IPS DF 6.9 (cell line): ENCODE data around the gene AOAH.
"Not testable (repeated sequence)": the region's sequence is repeated elsewhere in the genome, so short reads cannot be mapped to it uniquely, and the experiment has no call there.

ENCODE experiments used
- DNase-seq: peaks from one replicate; pipeline ENCODE4 v3.0.0-alpha.2; 2013; ENCODE audit warnings: low read depth, low spot score
- H3K27ac ChIP-seq: one replicate; pipeline ENCODE4 v1.5.1; 2013; ENCODE audit warnings: low read length, control low read depth
- H3K27me3 ChIP-seq: 2 replicates; pipeline ENCODE4 v1.6.1; 2013; ENCODE audit warnings: mild to moderate bottlenecking, low read length; ENCODE audit not compliant: control insufficient read depth, insufficient read depth
- H3K36me3 ChIP-seq: 2 replicates; pipeline ENCODE4 v1.6.1; 2013; ENCODE audit warnings: low read length; ENCODE audit not compliant: control insufficient read depth, insufficient read depth
- H3K4me1 ChIP-seq: 2 replicates; pipeline ENCODE4 v1.6.1; 2013; ENCODE audit warnings: low read length; ENCODE audit not compliant: control insufficient read depth, insufficient read depth
- H3K4me3 ChIP-seq: 2 replicates; pipeline ENCODE4 v1.5.1; 2013; ENCODE audit warnings: mild to moderate bottlenecking, low read length
- H3K9me3 ChIP-seq: 2 replicates; pipeline ENCODE4 v1.6.1; 2013; ENCODE audit warnings: low read length, inconsistent platforms; ENCODE audit not compliant: control insufficient read depth, insufficient read depth
- WGBS: extraction: QIAGEN DNeasy Blood & Tissue Kit; methylation state at CpG from one replicate; pipeline ENCODE4 v1.1.7; 2013; ENCODE audit warnings: mixed read lengths, missing lambda C conversion rate; ENCODE audit not compliant: insufficient read length, insufficient coverage; 5-methylcytosine and 5-hydroxymethylcytosine counted together

AOAH gene

GRCh38 chr7:36723291-36723690, 1.0 kb downstream of the AOAH start:
- no peaks in the 10 kb centered on the region for H3K9me3 ChIP-seq
- WGBS = no CpG with 5 or more reads among the region's 4 CpGs
- no peaks in the 10 kb centered on the region for H3K36me3 ChIP-seq
- DNase-seq = no peak
- H3K27me3 ChIP-seq = no peaks in the 10 kb centered on the region
- H3K27ac ChIP-seq = no peak overlapping the region
- no peaks in the 10 kb centered on the region for H3K4me1 ChIP-seq
- H3K4me3 ChIP-seq = no peak overlapping the region

GRCh38 chr7:36719083-36719632, 5.1 kb downstream of the AOAH start:
- H3K4me3 ChIP-seq = no peak overlapping the region

GRCh38 chr7:36717586-36717985, 6.7 kb downstream of the AOAH start:
- Histone ChIP-seq H3K27me3 (no peaks in the 10 kb centered on the region), H3K4me1 (no peaks in the 10 kb centered on the region), H3K36me3 (no peaks in the 10 kb centered on the region), H3K9me3 (no peaks in the 10 kb centered on the region), H3K4me3 (no peak overlapping the region), H3K27ac (no peak overlapping the region)
- no CpG with 5 or more reads among the region's 3 CpGs for WGBS
- no peak for DNase-seq

More at GRCh38 chr7:36719083-36719632, 5.1 kb downstream of the AOAH start:
- H3K36me3 ChIP-seq = no peaks in the 10 kb centered on the region
- no peaks in the 10 kb centered on the region for H3K27me3 ChIP-seq
- DNase-seq = no peak
- H3K9me3 ChIP-seq = no peaks in the 10 kb centered on the region
- no peak overlapping the region for H3K27ac ChIP-seq
- H3K4me1 ChIP-seq = no peaks in the 10 kb centered on the region
- WGBS = no CpG with 5 or more reads among the region's 3 CpGs

- not testable (repeated sequence) for H3K9me3 ChIP-seq, DNase-seq, H3K4me1 ChIP-seq, H3K27me3 ChIP-seq, H3K36me3 ChIP-seq, H3K27ac ChIP-seq, H3K4me3 ChIP-seq
- WGBS = no CpG with 5 or more reads among the region's 8 CpGs
Measured at GRCh38 chr7:36716802-36717201, 7.5 kb downstream of the AOAH start.

- Histone ChIP-seq H3K27ac (no peak overlapping the region), H3K36me3 (no peaks in the 10 kb centered on the region), H3K27me3 (no peaks in the 10 kb centered on the region), H3K9me3 (no peaks in the 10 kb centered on the region), H3K4me3 (no peak overlapping the region), H3K4me1 (0 out of 2 replicates have a peak, but pooled peaks cover 2% of the 10 kb centered on the region)
- no peak for DNase-seq
- no CpG with 5 or more reads among the region's 5 CpGs for WGBS
Measured at GRCh38 chr7:36712015-36712414, 12.3 kb downstream of the AOAH start.

- Histone ChIP-seq H3K9me3 (no peaks in the 10 kb centered on the region), H3K27ac (no peak overlapping the region), H3K4me3 (no peak overlapping the region), H3K36me3 (no peaks in the 10 kb centered on the region), H3K4me1 (0 out of 2 replicates have a peak, but pooled peaks cover 2% of the 10 kb centered on the region), H3K27me3 (no peaks in the 10 kb centered on the region)
- WGBS = no CpG with 5 or more reads among the region's 1 CpG
- no peak for DNase-seq
Measured at GRCh38 chr7:36711256-36711655, 13.0 kb downstream of the AOAH start.

- Histone ChIP-seq H3K27ac (no peak overlapping the region), H3K9me3 (no peaks in the 10 kb centered on the region), H3K4me3 (no peak overlapping the region), H3K36me3 (no peaks in the 10 kb centered on the region), H3K27me3 (no peaks in the 10 kb centered on the region), H3K4me1 (0 out of 2 replicates have a peak, but pooled peaks cover 2% of the 10 kb centered on the region)
- no CpG with 5 or more reads among the region's 3 CpGs for WGBS
- no peak for DNase-seq
Measured at GRCh38 chr7:36710186-36710791, 14.0 kb downstream of the AOAH start.

GRCh38 chr7:36708767-36709166, 15.5 kb downstream of the AOAH start:
- Histone ChIP-seq H3K4me3 (no peak overlapping the region), H3K27me3 (no peaks in the 10 kb centered on the region), H3K27ac (no peak overlapping the region), H3K36me3 (no peaks in the 10 kb centered on the region), H3K4me1 (0 out of 2 replicates have a peak, but pooled peaks cover 2% of the 10 kb centered on the region), H3K9me3 (no peaks in the 10 kb centered on the region)
- no CpG with 5 or more reads among the region's 5 CpGs for WGBS
- DNase-seq = no peak

GRCh38 chr7:36707898-36708297, 16.4 kb downstream of the AOAH start:
- Histone ChIP-seq H3K36me3 (no peaks in the 10 kb centered on the region), H3K4me1 (0 out of 2 replicates have a peak, but pooled peaks cover 2% of the 10 kb centered on the region), H3K9me3 (no peaks in the 10 kb centered on the region), H3K27ac (no peak overlapping the region), H3K4me3 (no peak overlapping the region), H3K27me3 (no peaks in the 10 kb centered on the region)
- WGBS = no CpG with 5 or more reads among the region's 4 CpGs
- DNase-seq = no peak

- Histone ChIP-seq H3K9me3 (no peaks in the 10 kb centered on the region), H3K4me1 (0 out of 2 replicates have a peak, but pooled peaks cover 2% of the 10 kb centered on the region), H3K36me3 (no peaks in the 10 kb centered on the region), H3K27ac (no peak overlapping the region), H3K4me3 (no peak overlapping the region), H3K27me3 (no peaks in the 10 kb centered on the region)
- DNase-seq = no peak
- WGBS = no CpG with 5 or more reads among the region's 3 CpGs
Measured at GRCh38 chr7:36707465-36707864, 16.8 kb downstream of the AOAH start.

GRCh38 chr7:36703860-36704259, 20.4 kb downstream of the AOAH start:
- WGBS = no CpG with 5 or more reads among the region's 5 CpGs
- not testable (repeated sequence) for H3K27ac ChIP-seq, DNase-seq, H3K9me3 ChIP-seq, H3K4me3 ChIP-seq, H3K36me3 ChIP-seq, H3K4me1 ChIP-seq, H3K27me3 ChIP-seq
